ENCODE results near the gene VANGL2. TPM values are rescaled to one million over a fixed set of nuclear protein-coding genes. Genes with fewer than 3 reads are reported as not detected.

The VANGL2 gene
- total RNA-seq, 4 donors from 2014 or later = 1.2 to 5.8 (median 3.7) TPM

DNA sequence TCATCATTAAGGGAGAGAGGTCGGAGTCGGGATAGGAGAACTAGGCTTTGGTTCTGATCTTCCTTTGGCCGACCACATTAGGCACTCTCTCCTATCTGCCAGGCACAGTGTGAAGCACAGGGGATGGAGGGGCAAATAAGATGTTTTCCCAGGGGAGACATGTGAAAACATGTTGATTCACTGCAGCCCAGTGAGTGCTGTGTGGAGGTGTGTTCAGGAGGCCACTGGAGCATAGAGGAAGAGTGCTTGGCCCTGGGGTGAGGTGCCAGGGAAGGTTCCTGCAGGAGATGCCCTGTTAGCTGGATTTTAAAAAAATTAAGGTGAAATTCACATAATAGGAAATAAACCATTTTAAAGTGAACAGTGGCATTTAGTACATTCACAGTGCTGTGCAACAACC lies 3.7 kb downstream of the VANGL2 start:
- Histone ChIP-seq H3K36me3 (no peaks in the 10 kb centered on the region), H3K27ac (replicated peaks in 1 of 4) (no peak overlapping the region), H3K9me3 (no peaks in the 10 kb centered on the region), H3K4me3 (no peak overlapping the region), H3K4me1 (peaks cover 11 to 48% (median 32%) of the 10 kb centered on the region in 4 donors), H3K27me3 (peaks cover 0 to 4% (median 0%) of the 10 kb centered on the region in 4 donors)
- 89% methylated on average over 3 of the region's 3 CpGs for WGBS
- DNase-seq (ENCODE audit: extremely low spot score) = no peak
- intact Hi-C loops (cut with DNase I) = no loop called here
- TF ChIP-seq EP300 (IDR thresholded peaks at IDR 0.05) (no peak), POLR2A (IDR thresholded peaks at IDR 0.05; ENCODE audit: low read depth) (no peak), POLR2AphosphoS5 (IDR thresholded peaks at IDR 0.05) (no peak)
- TF ChIP-seq, protein P1, sequence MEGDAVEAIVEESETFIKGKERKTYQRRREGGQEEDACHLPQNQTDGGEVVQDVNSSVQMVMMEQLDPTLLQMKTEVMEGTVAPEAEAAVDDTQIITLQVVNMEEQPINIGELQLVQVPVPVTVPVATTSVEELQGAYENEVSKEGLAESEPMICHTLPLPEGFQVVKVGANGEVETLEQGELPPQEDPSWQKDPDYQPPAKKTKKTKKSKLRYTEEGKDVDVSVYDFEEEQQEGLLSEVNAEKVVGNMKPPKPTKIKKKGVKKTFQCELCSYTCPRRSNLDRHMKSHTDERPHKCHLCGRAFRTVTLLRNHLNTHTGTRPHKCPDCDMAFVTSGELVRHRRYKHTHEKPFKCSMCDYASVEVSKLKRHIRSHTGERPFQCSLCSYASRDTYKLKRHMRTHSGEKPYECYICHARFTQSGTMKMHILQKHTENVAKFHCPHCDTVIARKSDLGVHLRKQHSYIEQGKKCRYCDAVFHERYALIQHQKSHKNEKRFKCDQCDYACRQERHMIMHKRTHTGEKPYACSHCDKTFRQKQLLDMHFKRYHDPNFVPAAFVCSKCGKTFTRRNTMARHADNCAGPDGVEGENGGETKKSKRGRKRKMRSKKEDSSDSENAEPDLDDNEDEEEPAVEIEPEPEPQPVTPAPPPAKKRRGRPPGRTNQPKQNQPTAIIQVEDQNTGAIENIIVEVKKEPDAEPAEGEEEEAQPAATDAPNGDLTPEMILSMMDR (IDR thresholded peaks at IDR 0.05) = no peak

DNA sequence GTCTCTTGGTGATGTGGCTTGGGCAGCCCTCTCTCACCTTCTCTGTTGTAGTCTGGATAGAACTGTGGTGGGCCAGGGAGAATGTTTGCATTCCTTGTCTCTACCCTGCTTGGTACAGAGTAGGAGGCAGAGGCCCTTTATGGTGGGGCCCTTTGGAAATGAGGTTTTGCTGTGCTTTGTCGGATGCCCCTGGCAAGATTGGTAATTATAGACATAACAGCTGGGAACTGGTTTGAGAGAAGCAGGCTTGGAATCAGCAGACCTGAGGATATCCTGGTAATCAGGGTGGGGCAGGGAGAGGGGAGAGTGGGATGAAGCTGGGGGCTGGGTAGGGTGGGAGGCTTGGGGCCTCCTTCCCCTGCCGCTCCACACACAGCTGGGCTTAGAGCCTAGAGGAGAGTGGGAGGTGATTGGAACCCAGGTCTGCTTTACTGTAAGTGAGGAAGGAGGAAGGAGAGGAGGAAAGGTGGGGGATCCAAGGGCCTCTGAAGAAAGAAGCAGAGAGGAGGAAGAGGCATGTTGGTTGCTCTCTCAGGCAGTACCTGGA lies 5.0 kb downstream of the VANGL2 start:
- no peaks in the 10 kb centered on the region for H3K9me3 ChIP-seq
- peaks cover 8 to 50% (median 32%) of the 10 kb centered on the region in 4 donors for H3K4me1 ChIP-seq
- no peaks in the 10 kb centered on the region for H3K36me3 ChIP-seq
- WGBS = 86% methylated on average over 2 of the region's 2 CpGs
- TF ChIP-seq POLR2A (IDR thresholded peaks at IDR 0.05; ENCODE audit: low read depth) (no peak), EP300 (IDR thresholded peaks at IDR 0.05) (no peak), POLR2AphosphoS5 (IDR thresholded peaks at IDR 0.05) (no peak)
- TF ChIP-seq, protein P1 (IDR thresholded peaks at IDR 0.05) = no peak
- no peak overlapping the region for H3K4me3 ChIP-seq
- peaks cover 0 to 4% (median 0%) of the 10 kb centered on the region in 4 donors for H3K27me3 ChIP-seq
- no peak for DNase-seq (ENCODE audit: extremely low spot score)
- H3K27ac ChIP-seq (replicated peaks in 1 of 4) = no peak overlapping the region
- intact Hi-C loops (cut with DNase I) = no loop called here

DNA sequence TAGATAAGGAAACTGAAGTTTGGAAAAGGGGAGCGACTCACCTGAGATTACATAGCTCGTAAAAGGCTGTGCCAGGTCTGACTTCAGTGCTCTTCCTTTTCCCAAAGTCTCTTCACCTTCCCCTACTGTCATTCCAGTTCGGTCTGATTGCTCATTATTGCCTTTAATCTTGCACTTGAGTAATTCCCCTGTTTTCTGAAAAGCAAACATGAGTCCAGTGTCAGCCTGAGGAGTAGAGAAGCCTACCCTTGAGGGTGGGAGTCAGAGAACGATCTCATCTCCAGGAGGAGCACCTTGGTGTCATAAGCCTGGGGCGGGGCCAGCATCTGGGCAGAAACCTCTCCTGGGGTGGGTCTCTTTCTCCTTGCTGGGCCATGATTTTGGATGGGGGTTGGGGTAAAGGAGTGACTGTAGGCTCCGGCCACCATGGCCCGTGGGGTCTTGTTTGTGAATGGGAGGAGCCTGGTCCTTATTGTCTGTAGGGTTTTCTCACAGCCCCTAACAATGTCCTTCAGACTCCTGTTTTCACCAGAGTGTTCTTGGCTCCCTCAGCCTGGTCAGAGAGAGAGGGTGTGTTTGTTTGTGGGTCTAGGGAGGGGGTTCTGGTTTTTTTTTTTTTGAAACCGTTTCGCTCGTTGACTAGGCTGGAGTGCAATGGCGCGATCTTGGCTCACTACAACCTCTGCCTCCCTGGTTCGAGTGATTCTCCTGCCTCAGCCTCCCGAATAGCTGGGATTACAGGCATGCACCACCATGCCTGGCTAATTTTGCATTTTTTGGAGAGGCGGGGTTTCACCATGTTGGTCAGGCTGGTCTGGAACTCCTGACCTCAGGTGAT lies 6.0 kb downstream of the VANGL2 start:
- H3K27ac ChIP-seq (replicated peaks in 1 of 4) = no peak overlapping the region
- peaks cover 8 to 50% (median 29%) of the 10 kb centered on the region in 4 donors for H3K4me1 ChIP-seq
- no peak overlapping the region for H3K4me3 ChIP-seq
- TF ChIP-seq, protein P1 (IDR thresholded peaks at IDR 0.05) = no peak
- TF ChIP-seq EP300 (IDR thresholded peaks at IDR 0.05) = no peak
- TF ChIP-seq POLR2A (IDR thresholded peaks at IDR 0.05; ENCODE audit: low read depth) = no peak
- no peak for TF ChIP-seq POLR2AphosphoS5 (IDR thresholded peaks at IDR 0.05)
- H3K9me3 ChIP-seq = no peaks in the 10 kb centered on the region
- intact Hi-C loops (cut with DNase I) = no loop called here
- WGBS = 92% methylated on average over 12 of the region's 15 CpGs
- H3K36me3 ChIP-seq = no peaks in the 10 kb centered on the region
- no peaks in the 10 kb centered on the region for H3K27me3 ChIP-seq
- DNase-seq (ENCODE audit: extremely low spot score) = no peak

DNA sequence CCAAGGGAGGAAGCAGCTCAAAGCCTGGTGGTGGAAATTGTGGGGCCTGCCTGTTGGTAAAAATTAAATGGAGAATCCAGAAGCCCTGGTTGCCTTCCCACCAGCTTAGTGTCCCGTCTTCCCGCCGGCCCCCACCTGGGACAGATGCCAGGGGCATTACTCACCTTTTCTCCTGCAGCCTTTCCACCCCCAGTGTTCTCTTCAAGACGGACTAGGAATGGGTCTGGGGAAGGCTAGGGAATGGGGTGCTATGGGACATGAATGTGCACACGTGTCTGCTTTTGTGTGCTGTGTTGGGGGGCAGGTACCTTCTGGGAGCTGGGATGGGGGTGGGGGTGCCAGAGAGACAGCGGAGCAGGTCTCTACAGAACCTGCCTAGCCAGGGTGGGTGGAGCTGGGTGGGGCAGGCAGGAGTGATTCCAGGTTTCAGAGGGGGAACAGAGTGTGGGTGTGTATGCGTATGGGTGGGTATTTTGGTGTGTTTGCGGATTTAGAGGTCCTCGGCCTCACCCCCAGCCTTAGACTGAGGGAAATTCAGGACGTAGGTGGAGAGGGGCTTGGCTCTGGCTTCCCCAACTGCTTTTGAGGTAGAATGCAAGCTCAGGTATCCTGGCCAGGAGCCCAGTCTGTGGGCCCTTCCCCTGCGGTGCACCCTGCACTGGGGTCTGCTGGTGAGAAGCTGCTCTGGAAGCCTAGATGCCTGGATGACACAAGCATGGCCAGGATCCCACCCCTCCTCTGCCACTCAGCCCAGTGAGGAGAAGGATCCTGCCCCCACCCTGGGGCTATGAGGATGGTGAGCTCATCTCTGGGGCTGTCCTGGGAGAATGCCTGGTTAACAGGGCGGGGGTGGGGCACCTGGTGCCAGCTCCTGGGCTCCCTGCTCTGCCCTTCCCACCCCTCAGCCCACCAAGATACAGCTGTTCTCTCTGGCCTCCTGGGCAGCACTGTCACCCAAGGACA lies 7.8 kb downstream of the VANGL2 start:
- Histone ChIP-seq H3K4me1 (peaks cover 3 to 43% (median 18%) of the 10 kb centered on the region in 4 donors), H3K4me3 (no peak overlapping the region), H3K27ac (replicated peaks in 1 of 4) (no peak overlapping the region), H3K36me3 (no peaks in the 10 kb centered on the region), H3K9me3 (no peaks in the 10 kb centered on the region), H3K27me3 (no peaks in the 10 kb centered on the region)
- TF ChIP-seq EP300 (IDR thresholded peaks at IDR 0.05) (no peak), POLR2AphosphoS5 (IDR thresholded peaks at IDR 0.05) (no peak), POLR2A (IDR thresholded peaks at IDR 0.05; ENCODE audit: low read depth) (no peak)
- TF ChIP-seq, protein P1 (IDR thresholded peaks at IDR 0.05) = no peak
- intact Hi-C loops (cut with DNase I) = no loop called here
- no peak for DNase-seq (ENCODE audit: extremely low spot score)
- 85% methylated on average over 10 of the region's 12 CpGs for WGBS
